Measurements from ENCODE around the gene STOML1. TPM values are rescaled to one million over a fixed set of nuclear protein-coding genes. Genes with fewer than 3 reads are reported as not detected.
"Not testable (repeated sequence)": the region's sequence is repeated elsewhere in the genome, so short reads cannot be mapped to it uniquely, and the experiment has no call there.

The STOML1 gene
- polyA plus RNA-seq, 1 donor from 2014 or later, result 49.5 TPM

DNA sequence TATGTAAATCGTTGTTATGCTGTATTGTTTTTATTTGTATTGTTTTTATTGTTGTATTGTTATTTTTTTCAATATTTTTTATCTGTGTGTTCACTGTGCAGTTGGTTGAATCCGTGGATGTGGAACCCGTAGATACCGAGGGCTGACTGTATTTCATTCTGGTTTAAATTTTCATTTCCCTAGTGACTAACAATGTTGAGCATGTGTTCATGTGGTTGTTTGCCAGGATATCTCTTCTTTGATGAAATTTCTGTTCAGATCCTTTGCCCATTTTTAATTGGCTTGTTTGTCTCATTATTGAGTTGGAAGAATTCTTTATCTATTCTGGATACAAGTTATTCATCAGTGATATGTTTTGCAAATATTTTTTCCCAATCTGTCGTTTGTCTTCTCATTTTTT, 29.7 kb downstream of the STOML1 start:
- Histone ChIP-seq H3K9me3 (ENCODE audit: low read length) (no peaks in the 10 kb centered on the region), H3K36me3 (ENCODE audit: insufficient read depth, low read length) (no peaks in the 10 kb centered on the region), H3K27ac (ENCODE audit: low read length) (no peak overlapping the region), H3K9ac (ENCODE audit: low read length) (no peak overlapping the region), H4K20me1 (ENCODE audit: insufficient read depth) (no peaks in the 10 kb centered on the region), H3K27me3 (ENCODE audit: insufficient read depth, low read depth, low read length) (no peaks in the 10 kb centered on the region), H3K9me2 (ENCODE audit: insufficient read depth, low read length) (no peaks in the 10 kb centered on the region), H2AFZ (ENCODE audit: low read depth, low read length) (no peak overlapping the region), H3K79me2 (replicated peaks; ENCODE audit: insufficient read depth, low read length) (no peaks in the 10 kb centered on the region), H3K4me3 (ENCODE audit: low read length) (no peak overlapping the region), H3K4me2 (ENCODE audit: low read length) (no peak overlapping the region), H3F3A (ENCODE audit: insufficient read depth, low read length, poor library complexity, severe bottlenecking) (no peaks in the 10 kb centered on the region)
- no peak for TF ChIP-seq RAD21 (conservative IDR thresholded peaks at IDR 0.05)
- no peak for TF ChIP-seq EZH2 (IDR thresholded peaks at IDR 0.05; ENCODE audit: borderline replicate concordance, insufficient read depth, low read length, poor library complexity, severe bottlenecking)
- TF ChIP-seq, protein P1, sequence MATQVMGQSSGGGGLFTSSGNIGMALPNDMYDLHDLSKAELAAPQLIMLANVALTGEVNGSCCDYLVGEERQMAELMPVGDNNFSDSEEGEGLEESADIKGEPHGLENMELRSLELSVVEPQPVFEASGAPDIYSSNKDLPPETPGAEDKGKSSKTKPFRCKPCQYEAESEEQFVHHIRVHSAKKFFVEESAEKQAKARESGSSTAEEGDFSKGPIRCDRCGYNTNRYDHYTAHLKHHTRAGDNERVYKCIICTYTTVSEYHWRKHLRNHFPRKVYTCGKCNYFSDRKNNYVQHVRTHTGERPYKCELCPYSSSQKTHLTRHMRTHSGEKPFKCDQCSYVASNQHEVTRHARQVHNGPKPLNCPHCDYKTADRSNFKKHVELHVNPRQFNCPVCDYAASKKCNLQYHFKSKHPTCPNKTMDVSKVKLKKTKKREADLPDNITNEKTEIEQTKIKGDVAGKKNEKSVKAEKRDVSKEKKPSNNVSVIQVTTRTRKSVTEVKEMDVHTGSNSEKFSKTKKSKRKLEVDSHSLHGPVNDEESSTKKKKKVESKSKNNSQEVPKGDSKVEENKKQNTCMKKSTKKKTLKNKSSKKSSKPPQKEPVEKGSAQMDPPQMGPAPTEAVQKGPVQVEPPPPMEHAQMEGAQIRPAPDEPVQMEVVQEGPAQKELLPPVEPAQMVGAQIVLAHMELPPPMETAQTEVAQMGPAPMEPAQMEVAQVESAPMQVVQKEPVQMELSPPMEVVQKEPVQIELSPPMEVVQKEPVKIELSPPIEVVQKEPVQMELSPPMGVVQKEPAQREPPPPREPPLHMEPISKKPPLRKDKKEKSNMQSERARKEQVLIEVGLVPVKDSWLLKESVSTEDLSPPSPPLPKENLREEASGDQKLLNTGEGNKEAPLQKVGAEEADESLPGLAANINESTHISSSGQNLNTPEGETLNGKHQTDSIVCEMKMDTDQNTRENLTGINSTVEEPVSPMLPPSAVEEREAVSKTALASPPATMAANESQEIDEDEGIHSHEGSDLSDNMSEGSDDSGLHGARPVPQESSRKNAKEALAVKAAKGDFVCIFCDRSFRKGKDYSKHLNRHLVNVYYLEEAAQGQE (IDR thresholded peaks at IDR 0.05; ENCODE audit: borderline replicate concordance), result no peak
- TF ChIP-seq POLR2AphosphoS5 (IDR thresholded peaks at IDR 0.05), result no peak
- TF ChIP-seq TAF1 (IDR thresholded peaks at IDR 0.05; ENCODE audit: low read depth), result no peak
- TF ChIP-seq, protein P2, sequence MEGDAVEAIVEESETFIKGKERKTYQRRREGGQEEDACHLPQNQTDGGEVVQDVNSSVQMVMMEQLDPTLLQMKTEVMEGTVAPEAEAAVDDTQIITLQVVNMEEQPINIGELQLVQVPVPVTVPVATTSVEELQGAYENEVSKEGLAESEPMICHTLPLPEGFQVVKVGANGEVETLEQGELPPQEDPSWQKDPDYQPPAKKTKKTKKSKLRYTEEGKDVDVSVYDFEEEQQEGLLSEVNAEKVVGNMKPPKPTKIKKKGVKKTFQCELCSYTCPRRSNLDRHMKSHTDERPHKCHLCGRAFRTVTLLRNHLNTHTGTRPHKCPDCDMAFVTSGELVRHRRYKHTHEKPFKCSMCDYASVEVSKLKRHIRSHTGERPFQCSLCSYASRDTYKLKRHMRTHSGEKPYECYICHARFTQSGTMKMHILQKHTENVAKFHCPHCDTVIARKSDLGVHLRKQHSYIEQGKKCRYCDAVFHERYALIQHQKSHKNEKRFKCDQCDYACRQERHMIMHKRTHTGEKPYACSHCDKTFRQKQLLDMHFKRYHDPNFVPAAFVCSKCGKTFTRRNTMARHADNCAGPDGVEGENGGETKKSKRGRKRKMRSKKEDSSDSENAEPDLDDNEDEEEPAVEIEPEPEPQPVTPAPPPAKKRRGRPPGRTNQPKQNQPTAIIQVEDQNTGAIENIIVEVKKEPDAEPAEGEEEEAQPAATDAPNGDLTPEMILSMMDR (IDR thresholded peaks at IDR 0.05; ENCODE audit: poor library complexity, severe bottlenecking), result no peak
- TF ChIP-seq MXI1 (conservative IDR thresholded peaks at IDR 0.05; ENCODE audit: poor library complexity, severe bottlenecking), result no peak
- TF ChIP-seq SMC3 (conservative IDR thresholded peaks at IDR 0.05; ENCODE audit: poor library complexity), result no peak
- TF ChIP-seq EP300 (conservative IDR thresholded peaks at IDR 0.05; ENCODE audit: poor library complexity, severe bottlenecking), result no peak

DNA sequence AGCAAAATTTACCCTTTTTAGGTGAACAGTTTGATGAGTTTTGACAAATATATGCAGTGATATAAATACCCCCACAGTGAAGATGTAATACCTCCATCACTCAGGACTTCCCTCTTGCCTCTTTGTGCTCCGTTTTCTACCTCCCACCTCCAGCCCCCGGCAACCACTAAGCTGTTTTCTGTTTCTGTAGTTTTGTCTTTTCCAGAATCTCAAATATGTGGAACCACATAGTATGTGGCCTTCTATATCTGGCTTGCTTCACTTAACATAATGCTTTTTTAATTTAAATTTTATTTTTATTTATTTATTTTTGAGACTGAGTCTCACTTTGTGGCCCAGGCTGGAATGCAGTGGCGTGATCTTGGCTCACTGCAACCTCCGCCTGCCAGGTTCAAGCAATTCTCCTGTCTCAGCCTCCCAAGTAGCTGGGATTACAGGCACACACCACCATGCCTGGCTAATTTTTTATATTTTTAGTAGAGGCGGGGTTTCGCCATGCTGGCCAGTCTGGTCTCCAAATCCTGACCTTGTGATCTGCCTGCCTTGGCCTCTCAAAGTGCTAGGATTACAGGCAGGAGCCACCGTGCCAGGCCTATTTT, 31.5 kb downstream of the STOML1 start:
- H3K27ac ChIP-seq (ENCODE audit: low read length); H3K4me2 ChIP-seq (ENCODE audit: low read length); H3K9me3 ChIP-seq (ENCODE audit: low read length); H3K27me3 ChIP-seq (ENCODE audit: insufficient read depth, low read depth, low read length); H3K4me3 ChIP-seq (ENCODE audit: low read length); H2AFZ ChIP-seq (ENCODE audit: low read depth, low read length); H3K9me2 ChIP-seq (ENCODE audit: insufficient read depth, low read length); H4K20me1 ChIP-seq (ENCODE audit: insufficient read depth); H3K9ac ChIP-seq (ENCODE audit: low read length); H3F3A ChIP-seq (ENCODE audit: insufficient read depth, low read length, poor library complexity, severe bottlenecking); H3K79me2 ChIP-seq (replicated peaks; ENCODE audit: insufficient read depth, low read length); H3K36me3 ChIP-seq (ENCODE audit: insufficient read depth, low read length): not testable (repeated sequence)

DNA sequence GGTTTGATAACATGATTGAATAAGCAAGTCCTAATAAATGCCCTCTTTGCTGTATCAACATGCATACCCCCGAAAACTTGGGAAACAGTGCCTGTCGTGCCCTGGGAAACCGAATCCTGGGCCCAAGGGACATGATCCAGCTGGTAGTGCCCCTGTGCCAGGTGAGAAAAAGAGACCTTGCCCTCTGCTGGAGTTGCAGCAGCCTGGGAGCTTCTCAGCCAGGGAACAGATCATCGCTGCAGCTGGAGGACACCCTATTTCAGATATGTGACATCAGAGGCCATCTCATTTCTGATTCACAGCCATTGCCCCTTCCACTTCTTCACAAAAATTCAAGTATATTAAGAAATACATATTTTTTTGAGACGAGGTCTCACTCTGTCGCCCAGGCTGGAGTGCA, 32.3 kb downstream of the STOML1 start:
- no peaks in the 10 kb centered on the region for H4K20me1 ChIP-seq (ENCODE audit: insufficient read depth)
- no peak overlapping the region for H3K27ac ChIP-seq (ENCODE audit: low read length)
- no peak overlapping the region for H3K9ac ChIP-seq (ENCODE audit: low read length)
- H3K36me3 ChIP-seq (ENCODE audit: insufficient read depth, low read length), result no peaks in the 10 kb centered on the region
- no peaks in the 10 kb centered on the region for H3K79me2 ChIP-seq (replicated peaks; ENCODE audit: insufficient read depth, low read length)
- H3K9me2 ChIP-seq (ENCODE audit: insufficient read depth, low read length), result no peaks in the 10 kb centered on the region
- no peak overlapping the region for H3K4me2 ChIP-seq (ENCODE audit: low read length)
- H3F3A ChIP-seq (ENCODE audit: insufficient read depth, low read length, poor library complexity, severe bottlenecking), result no peaks in the 10 kb centered on the region
- H3K9me3 ChIP-seq (ENCODE audit: low read length), result no peaks in the 10 kb centered on the region
- no peak overlapping the region for H2AFZ ChIP-seq (ENCODE audit: low read depth, low read length)
- TF ChIP-seq, protein P2 (IDR thresholded peaks at IDR 0.05; ENCODE audit: poor library complexity, severe bottlenecking), result no peak
- TF ChIP-seq EZH2 (IDR thresholded peaks at IDR 0.05; ENCODE audit: borderline replicate concordance, insufficient read depth, low read length, poor library complexity, severe bottlenecking) (no peak), EP300 (conservative IDR thresholded peaks at IDR 0.05; ENCODE audit: poor library complexity, severe bottlenecking) (no peak), POLR2AphosphoS5 (IDR thresholded peaks at IDR 0.05) (no peak), TAF1 (IDR thresholded peaks at IDR 0.05; ENCODE audit: low read depth) (no peak), SMC3 (conservative IDR thresholded peaks at IDR 0.05; ENCODE audit: poor library complexity) (no peak), MXI1 (conservative IDR thresholded peaks at IDR 0.05; ENCODE audit: poor library complexity, severe bottlenecking) (no peak), RAD21 (conservative IDR thresholded peaks at IDR 0.05) (no peak)
- TF ChIP-seq, protein P1 (IDR thresholded peaks at IDR 0.05; ENCODE audit: borderline replicate concordance), result no peak
- no peak overlapping the region for H3K4me3 ChIP-seq (ENCODE audit: low read length)
- H3K27me3 ChIP-seq (ENCODE audit: insufficient read depth, low read depth, low read length), result no peaks in the 10 kb centered on the region

Measured in neural cell (in vitro differentiated cells).